IMR-90 (cell line): Measurements from ENCODE around the gene KRT34. TPM values are rescaled to one million over a fixed set of nuclear protein-coding genes. Genes with fewer than 3 reads are reported as not detected.

Source experiments
- ATAC-seq: fragments of 200-7000 bp; cut with Tn5 transposase; 2 replicates; pipeline ENCODE4 v1.9.1; 2020; ENCODE audit warnings: low read depth, mild to moderate bottlenecking, moderate library complexity
- BruUV-seq: library from RNA; stranded (reverse); fragments of 400-500 nt; replicated peaks from 2 replicates; lab custom pipeline; 2021; lab: Mats Ljungman, UMichigan
- CTCF ChIA-PET: fragments of 300-600 bp; formaldehyde crosslinking; extraction: SDS; loops from one replicate; lab custom pipeline; 2021; ENCODE audit warnings: antibody characterized with exemption; lab: Yijun Ruan, JAX
- POLR2A ChIA-PET: fragments of 300-600 bp; sonication (Branson Sonifier 250); formaldehyde crosslinking; loops from one replicate; lab custom pipeline; 2022; ENCODE audit warnings: antibody characterized with exemption; ENCODE audit not compliant: unreplicated experiment; lab: Charles Lee
- DNase-seq: peaks from one replicate; pipeline ENCODE4 v3.0.0; 2013
- H2AFZ ChIP-seq: replicated peaks from 2 replicates; pipeline ENCODE3; 2013; ENCODE audit warnings: low read length, mild to moderate bottlenecking; ENCODE audit not compliant: poor library complexity
- H2AK5ac ChIP-seq: 2 replicates; pipeline ENCODE4 v1.6.1; 2013; ENCODE audit warnings: low read depth, low read length, inconsistent platforms
- H2AK9ac ChIP-seq: replicated peaks from 2 replicates; pipeline ENCODE3; 2013; ENCODE audit warnings: mild to moderate bottlenecking, low read depth, low read length, moderate library complexity; ENCODE audit not compliant: poor library complexity
- H2BK120ac ChIP-seq: 2 replicates; pipeline ENCODE4 v1.6.1; 2013; ENCODE audit warnings: low read depth, low read length, inconsistent platforms
- H2BK15ac ChIP-seq: 3 replicates; pipeline ENCODE4 v1.6.1; 2013; ENCODE audit warnings: low read depth, low read length, inconsistent platforms
- H2BK20ac ChIP-seq: 2 replicates; pipeline ENCODE4 v1.6.1; 2013; ENCODE audit warnings: low read depth, mild to moderate bottlenecking, inconsistent platforms, low read length, moderate library complexity
- H2BK5ac ChIP-seq: 2 replicates; pipeline ENCODE4 v1.6.1; 2013; ENCODE audit warnings: mild to moderate bottlenecking, low read depth, low read length, inconsistent platforms; ENCODE audit not compliant: poor library complexity, severe bottlenecking
- H3K14ac ChIP-seq: replicated peaks from 2 replicates; pipeline ENCODE4 v1.6.1; 2013; ENCODE audit warnings: low read depth, low read length, inconsistent platforms
- H3K18ac ChIP-seq: 2 replicates; pipeline ENCODE4 v1.6.1; 2013; ENCODE audit warnings: low read depth, low read length, control low read depth
- H3K23ac ChIP-seq: 2 replicates; pipeline ENCODE4 v1.6.1; 2013; ENCODE audit warnings: low read depth, low read length, inconsistent platforms
- H3K27ac ChIP-seq: 2 replicates; pipeline ENCODE4 v1.5.1; 2013; ENCODE audit warnings: mild to moderate bottlenecking, control low read depth, low read length; ENCODE audit not compliant: insufficient read depth
- H3K27me3 ChIP-seq: 2 replicates; pipeline ENCODE4 v1.6.1; 2013; ENCODE audit warnings: low read length; ENCODE audit not compliant: control insufficient read depth, insufficient read depth
- H3K36me3 ChIP-seq: 2 replicates; pipeline ENCODE4 v1.6.1; 2013; ENCODE audit warnings: low read length, mixed read lengths; ENCODE audit not compliant: control insufficient read depth, insufficient read depth
- H3K4ac ChIP-seq: 2 replicates; pipeline ENCODE4 v1.6.1; 2013; ENCODE audit warnings: low read depth, low read length, inconsistent platforms
- H3K4me1 ChIP-seq: 2 replicates; pipeline ENCODE4 v1.6.1; 2013; ENCODE audit warnings: low read length, mixed read lengths; ENCODE audit not compliant: control insufficient read depth, insufficient read depth
- H3K4me2 ChIP-seq: 2 replicates; pipeline ENCODE4 v1.6.1; 2013; ENCODE audit warnings: low read depth, mild to moderate bottlenecking, control low read depth, low read length, moderate library complexity
- H3K4me3 ChIP-seq: 2 replicates; pipeline ENCODE4 v1.5.1; 2013; ENCODE audit warnings: low read depth, mild to moderate bottlenecking, control low read depth, low read length, moderate library complexity; ENCODE audit not compliant: insufficient read depth
- H3K56ac ChIP-seq: 2 replicates; pipeline ENCODE4 v1.6.1; 2013; ENCODE audit warnings: low read length, inconsistent platforms; ENCODE audit not compliant: insufficient read depth; ENCODE audit errors: extremely low read depth
- H3K79me1 ChIP-seq, 2 experiments: 2 replicates each; pipeline ENCODE4 v1.6.1; 2013; ENCODE audit warnings: low read length in 2 of 2, inconsistent platforms in 1 of 2, low read depth in 1 of 2
- H3K9ac ChIP-seq: 2 replicates; pipeline ENCODE4 v1.6.1; 2013; ENCODE audit warnings: low read depth, low read length, control low read depth
- H3K9me1 ChIP-seq: 2 replicates; pipeline ENCODE4 v1.6.1; 2013; ENCODE audit warnings: low read length, inconsistent platforms; ENCODE audit not compliant: insufficient read depth
- H3K9me3 ChIP-seq: 2 replicates; pipeline ENCODE4 v1.6.1; 2013; ENCODE audit warnings: low read length; ENCODE audit not compliant: control insufficient read depth, insufficient read depth
- H4K20me1 ChIP-seq: 2 replicates; pipeline ENCODE4 v1.6.1; 2013; ENCODE audit warnings: low read length, inconsistent platforms; ENCODE audit not compliant: insufficient read depth
- H4K5ac ChIP-seq: 2 replicates; pipeline ENCODE4 v1.6.1; 2013; ENCODE audit warnings: mild to moderate bottlenecking, low read depth, low read length, control low read depth
- H4K8ac ChIP-seq, 2 experiments: 2 replicates each; pipeline ENCODE4 v1.6.1; 2013; ENCODE audit warnings: low read depth in 2 of 2, low read length in 2 of 2, control low read depth in 1 of 2, inconsistent platforms in 1 of 2
- H4K91ac ChIP-seq: 2 replicates; pipeline ENCODE4 v1.6.1; 2013; ENCODE audit warnings: low read depth, low read length, inconsistent platforms; ENCODE audit not compliant: insufficient read depth
- BHLHE40 ChIP-seq: fragments of 150-350 bp; IDR thresholded peaks from 2 replicates; pipeline ENCODE4 v1.6.1; 2016; ENCODE audit warnings: mild to moderate bottlenecking, low read depth, low read length
- CHD1 ChIP-seq: IDR thresholded peaks from 2 replicates; pipeline ENCODE4 v1.6.1; 2012; ENCODE audit warnings: low read depth, low read length, improper control_type of control experiment
- FOS ChIP-seq: fragments of 150-350 bp; IDR thresholded peaks from 2 replicates; pipeline ENCODE4 v1.6.1; 2016; ENCODE audit warnings: low read depth, low read length
- MAFK ChIP-seq: IDR thresholded peaks from 2 replicates; pipeline ENCODE4 v1.6.1; 2012; ENCODE audit warnings: low read depth, low read length, improper control_type of control experiment
- MXI1 ChIP-seq: IDR thresholded peaks from 2 replicates; pipeline ENCODE4 v1.6.1; 2012; ENCODE audit warnings: low read depth, mild to moderate bottlenecking, low read length, moderate library complexity, borderline replicate concordance
- NFE2L2 ChIP-seq: fragments of 150-350 bp; IDR thresholded peaks from 2 replicates; pipeline ENCODE4 v1.6.1; 2016; ENCODE audit warnings: low read depth, mild to moderate bottlenecking, low read length
- POLR2A ChIP-seq: IDR thresholded peaks from 2 replicates; pipeline ENCODE4 v1.6.1; 2012; ENCODE audit warnings: mild to moderate bottlenecking, low read depth, low read length
- RAD21 ChIP-seq: IDR thresholded peaks from 2 replicates; pipeline ENCODE4 v1.6.1; 2012; ENCODE audit warnings: low read length, improper control_type of control experiment
- RFX5 ChIP-seq: IDR thresholded peaks from 2 replicates; pipeline ENCODE4 v1.8.0; 2012; ENCODE audit warnings: low read depth, mild to moderate bottlenecking, low read length, moderate library complexity
- WGBS, 2 experiments: methylation state at CpG; one replicate each; pipeline versions ENCODE4 v1.1.5 to v1.1.7; 2013; ENCODE audit warnings: missing lambda C conversion rate in 2 of 2; ENCODE audit not compliant: insufficient read length in 1 of 2; ENCODE audit errors: extremely low coverage in 2 of 2; 5-methylcytosine and 5-hydroxymethylcytosine counted together
- dilution Hi-C: fragments of 300-500 bp; cut with HindIII; formaldehyde crosslinking; loops from one replicate; pipeline ENCODE4 v1.14.3; 2018; ENCODE audit warnings: low sequenced_read_pairs; ENCODE audit not compliant: unreplicated experiment
- in situ Hi-C: fragments of 300-500 bp; cut with MboI; formaldehyde crosslinking; loops from 3 replicates; pipeline ENCODE4 v1.14.3; 2019; ENCODE audit warnings: low sequenced_read_pairs, inconsistent platforms, mixed read lengths
- intact Hi-C: fragments of 100-400 bp; cut with micrococcal nuclease; formaldehyde crosslinking; loops from 2 replicates; pipeline ENCODE4 v1.10.0; 2022
- polyA plus RNA-seq, 3 experiments: library from polyadenylated mRNA; depleted of rRNA; stranded (reverse); fragments of >200 nt; gene quantifications; 2 replicates each; pipeline ENCODE4 v1.2.3, GENCODE V29; 2012; ENCODE audit warnings: low replicate concordance in 1 of 3
- total RNA-seq: library from RNA; depleted of rRNA; stranded (reverse); fragments of >200 nt; gene quantifications from 2 replicates; pipeline ENCODE4 v1.2.3, GENCODE V29; 2012
- TF ChIP-seq, protein P1 (sequence below): fragments of 150-350 bp; IDR thresholded peaks from 2 replicates; pipeline ENCODE4 v1.6.1; 2016; ENCODE audit warnings: low read depth, mild to moderate bottlenecking, low read length, moderate library complexity, borderline replicate concordance

KRT34 gene
- total and polyA plus RNA-seq, 2 of the 4 experiments (the other 2 are of a cell fraction), result 3.4 to 3.6 TPM

DNA sequence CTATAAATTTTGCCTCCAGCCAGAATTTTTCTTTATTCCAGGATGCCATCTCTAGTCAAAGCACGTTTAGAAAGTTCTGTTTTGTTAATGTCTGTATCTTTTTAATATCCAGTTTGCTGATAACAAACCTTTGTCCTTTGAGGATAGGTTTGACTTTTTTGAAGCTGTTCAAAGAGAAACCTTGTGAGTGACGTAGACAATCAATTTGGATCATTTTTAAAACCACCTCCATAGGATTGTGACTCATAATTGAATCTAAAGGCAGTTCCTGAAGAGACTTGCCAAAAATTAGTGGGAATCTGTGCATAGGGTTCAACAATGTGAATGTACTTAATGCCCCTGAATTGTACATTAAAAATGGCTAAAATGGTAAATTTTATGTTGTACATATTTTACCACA lies 9.4 kb upstream of the KRT34 start:
- WGBS, 2 experiments, result no CpG with 5 or more reads among the region's 2 CpGs
- Histone ChIP-seq H3K9ac (no peak overlapping the region), H3K4me3 (no peak overlapping the region), H4K91ac (no peak overlapping the region), H2BK120ac (no peak overlapping the region), H3K27ac (no peak overlapping the region), H2AFZ (no peak overlapping the region), H2BK20ac (peak overlapping the region; percentile 29; the same call in 1 of the 2 replicates), H3K79me1 (no peaks in the 10 kb centered on the region), H3K4me1 (peaks cover 5% of the 10 kb centered on the region; the same call in 1 of the 2 replicates), H3K4me2 (no peak overlapping the region), H4K5ac (no peak overlapping the region), H2BK5ac (no peak overlapping the region), H2BK15ac (no peak overlapping the region), H3K4ac (no peak overlapping the region), H4K8ac (no peak overlapping the region), H3K27me3 (no peaks in the 10 kb centered on the region), H2AK5ac (no peak overlapping the region), H3K9me3 (no peaks in the 10 kb centered on the region), H3K36me3 (no peaks in the 10 kb centered on the region), H4K20me1 (no peaks in the 10 kb centered on the region), H3K18ac (no peak overlapping the region), H3K9me1 (no peaks in the 10 kb centered on the region; the same call in 1 of the 2 replicates), H3K14ac (no peak overlapping the region), H2AK9ac (no peak overlapping the region), H3K56ac (no peak overlapping the region), H3K23ac (no peak overlapping the region)
- intact Hi-C loops, result no loop called here
- CTCF ChIA-PET, result interaction anchor here (1.2 kb wide), 1 partner anchor 13 kb away, joined by 4 read pairs; no protein-coding TSS in a partner anchor
- TF ChIP-seq CHD1, result no peak
- no peak for TF ChIP-seq BHLHE40
- no peak for TF ChIP-seq NFE2L2
- TF ChIP-seq POLR2A, result no peak
- TF ChIP-seq MXI1, result no peak
- TF ChIP-seq RAD21, result no peak
- TF ChIP-seq RFX5, result no peak
- TF ChIP-seq, protein P1, sequence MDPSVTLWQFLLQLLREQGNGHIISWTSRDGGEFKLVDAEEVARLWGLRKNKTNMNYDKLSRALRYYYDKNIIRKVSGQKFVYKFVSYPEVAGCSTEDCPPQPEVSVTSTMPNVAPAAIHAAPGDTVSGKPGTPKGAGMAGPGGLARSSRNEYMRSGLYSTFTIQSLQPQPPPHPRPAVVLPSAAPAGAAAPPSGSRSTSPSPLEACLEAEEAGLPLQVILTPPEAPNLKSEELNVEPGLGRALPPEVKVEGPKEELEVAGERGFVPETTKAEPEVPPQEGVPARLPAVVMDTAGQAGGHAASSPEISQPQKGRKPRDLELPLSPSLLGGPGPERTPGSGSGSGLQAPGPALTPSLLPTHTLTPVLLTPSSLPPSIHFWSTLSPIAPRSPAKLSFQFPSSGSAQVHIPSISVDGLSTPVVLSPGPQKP, result no peak
- no peak for TF ChIP-seq FOS
- no peak for TF ChIP-seq MAFK
- BruUV-seq, result no TSS peak
- in situ Hi-C loops, result no loop called here
- POLR2A ChIA-PET, result no interaction called here
- ATAC-seq (no peak), DNase-seq (no peak)
- dilution Hi-C loops, result no loop called here
